Mesendoderm (in vitro differentiated cells): Measurements from ENCODE around the gene CELF5.

Source experiments
- DNase-seq: peaks from one replicate; pipeline ENCODE4 v3.0.0; 2013
- H2AK5ac ChIP-seq: 2 replicates; pipeline ENCODE4 v1.6.1; 2013; ENCODE audit warnings: low read length, inconsistent platforms
- H2BK120ac ChIP-seq: 2 replicates; pipeline ENCODE4 v1.6.1; 2013; ENCODE audit warnings: low read depth, mild to moderate bottlenecking, low read length, moderate library complexity, mixed read lengths
- H2BK15ac ChIP-seq: replicated peaks from 2 replicates; pipeline ENCODE4 v1.6.1; 2013; ENCODE audit warnings: low read depth, mild to moderate bottlenecking, moderate library complexity
- H2BK5ac ChIP-seq: 2 replicates; pipeline ENCODE4 v1.6.1; 2013; ENCODE audit warnings: low read length, inconsistent platforms
- H3K18ac ChIP-seq: 2 replicates; pipeline ENCODE4 v1.6.1; 2013; ENCODE audit warnings: mild to moderate bottlenecking, low read length, mixed read lengths
- H3K23ac ChIP-seq: one replicate; pipeline ENCODE4 v1.6.1; 2013; ENCODE audit warnings: low read length
- H3K27ac ChIP-seq: 2 replicates; pipeline ENCODE4 v1.5.1; 2013; ENCODE audit warnings: low read depth, mild to moderate bottlenecking, inconsistent platforms, low read length, moderate library complexity
- H3K27me3 ChIP-seq: 2 replicates; pipeline ENCODE4 v1.6.1; 2013; ENCODE audit warnings: low read length, control low read depth, mild to moderate bottlenecking, inconsistent platforms; ENCODE audit not compliant: insufficient read depth, poor library complexity
- H3K36me3 ChIP-seq: 2 replicates; pipeline ENCODE4 v1.6.1; 2013; ENCODE audit warnings: low read length, inconsistent platforms; ENCODE audit not compliant: control insufficient read depth, insufficient read depth
- H3K4ac ChIP-seq: one replicate; pipeline ENCODE4 v1.6.1; 2013; ENCODE audit warnings: low read depth, mild to moderate bottlenecking, low read length, moderate library complexity
- H3K4me1 ChIP-seq: 2 replicates; pipeline ENCODE4 v1.6.1; 2013; ENCODE audit warnings: low read depth, low read length, inconsistent platforms; ENCODE audit not compliant: control insufficient read depth
- H3K4me2 ChIP-seq: 2 replicates; pipeline ENCODE4 v1.6.1; 2013; ENCODE audit warnings: low read length
- H3K4me3 ChIP-seq: 2 replicates; pipeline ENCODE4 v1.5.1; 2013; ENCODE audit warnings: mild to moderate bottlenecking, low read length
- H3K56ac ChIP-seq: one replicate; pipeline ENCODE4 v1.6.1; 2013; ENCODE audit warnings: low read length
- H3K79me1 ChIP-seq: 2 replicates; pipeline ENCODE4 v1.6.1; 2013; ENCODE audit warnings: low read length, inconsistent platforms
- H3K79me2 ChIP-seq: 2 replicates; pipeline ENCODE4 v1.6.1; 2013; ENCODE audit warnings: mild to moderate bottlenecking, low read length; ENCODE audit not compliant: control insufficient read depth, insufficient read depth
- H3K9ac ChIP-seq: 2 replicates; pipeline ENCODE4 v1.6.1; 2013; ENCODE audit warnings: low read length, inconsistent platforms
- H4K5ac ChIP-seq: one replicate; pipeline ENCODE4 v1.6.1; 2013; ENCODE audit warnings: low read length
- H4K8ac ChIP-seq: one replicate; pipeline ENCODE4 v1.6.1; 2013; ENCODE audit warnings: low read depth, mild to moderate bottlenecking, control low read depth, low read length, moderate library complexity
- WGBS: extraction: QIAGEN DNeasy Blood & Tissue Kit; methylation state at CpG from one replicate; pipeline ENCODE4 v1.1.7; 2013; ENCODE audit warnings: low lambda C conversion rate, missing lambda C conversion rate; ENCODE audit not compliant: insufficient coverage; ENCODE audit errors: extremely low coverage; 5-methylcytosine and 5-hydroxymethylcytosine counted together

Gene CELF5

GRCh38 chr19:3178973-3179738 lies 45.3 kb upstream of the CELF5 start:
- Histone ChIP-seq H3K27me3 (no peaks in the 10 kb centered on the region), H3K79me2 (no peaks in the 10 kb centered on the region), H2BK120ac (no peak overlapping the region), H3K23ac (no peak overlapping the region), H3K9ac (no peak overlapping the region), H3K56ac (no peak overlapping the region), H3K4me3 (no peak overlapping the region), H3K18ac (no peak overlapping the region), H3K79me1 (no peaks in the 10 kb centered on the region), H3K27ac (no peak overlapping the region), H3K4me2 (no peak overlapping the region), H2AK5ac (no peak overlapping the region), H3K36me3 (no peaks in the 10 kb centered on the region), H2BK5ac (no peak overlapping the region), H3K4ac (no peak overlapping the region), H3K4me1 (no peaks in the 10 kb centered on the region), H4K5ac (no peak overlapping the region), H2BK15ac (no peak overlapping the region), H4K8ac (no peak overlapping the region)
- no CpG with 5 or more reads among the region's 52 CpGs for WGBS
- no peak for DNase-seq

- Histone ChIP-seq H4K8ac (no peak overlapping the region), H3K4me1 (no peaks in the 10 kb centered on the region), H2BK5ac (no peak overlapping the region), H3K4ac (no peak overlapping the region), H2BK15ac (no peak overlapping the region), H3K18ac (no peak overlapping the region), H2BK120ac (no peak overlapping the region), H3K27ac (no peak overlapping the region), H3K4me3 (no peak overlapping the region), H3K4me2 (no peak overlapping the region), H3K56ac (no peak overlapping the region), H3K27me3 (no peaks in the 10 kb centered on the region), H4K5ac (no peak overlapping the region), H3K79me1 (no peaks in the 10 kb centered on the region), H3K9ac (no peak overlapping the region), H2AK5ac (no peak overlapping the region), H3K23ac (no peak overlapping the region), H3K36me3 (no peaks in the 10 kb centered on the region), H3K79me2 (no peaks in the 10 kb centered on the region)
- DNase-seq = no peak
- WGBS = no CpG with 5 or more reads among the region's 31 CpGs
Observed at GRCh38 chr19:3179739-3180293, 44.6 kb upstream of the CELF5 start.

- H3K27me3 ChIP-seq = no peaks in the 10 kb centered on the region
- H3K27ac ChIP-seq = no peak overlapping the region
- H3K79me2 ChIP-seq = peaks cover 30% of the 10 kb centered on the region
- H4K5ac ChIP-seq = no peak overlapping the region
- no peak overlapping the region for H2BK120ac ChIP-seq
- no peak overlapping the region for H3K23ac ChIP-seq
- H2AK5ac ChIP-seq = no peak overlapping the region
- no peaks in the 10 kb centered on the region for H3K36me3 ChIP-seq
- no peak overlapping the region for H3K56ac ChIP-seq
- H3K79me1 ChIP-seq = peaks cover 13% of the 10 kb centered on the region
- no peak overlapping the region for H3K9ac ChIP-seq
- no peak overlapping the region for H3K18ac ChIP-seq
- no peak overlapping the region for H4K8ac ChIP-seq
- H3K4ac ChIP-seq = no peak overlapping the region
- no peak overlapping the region for H2BK15ac ChIP-seq
- no peak overlapping the region for H3K4me2 ChIP-seq
- peaks cover 3% of the 10 kb centered on the region for H3K4me1 ChIP-seq
- no CpG with 5 or more reads among the region's 13 CpGs for WGBS
- no peak for DNase-seq
- H3K4me3 ChIP-seq = no peak overlapping the region
- no peak overlapping the region for H2BK5ac ChIP-seq
Observed at GRCh38 chr19:3183721-3184641, 40.5 kb upstream of the CELF5 start.

- Histone ChIP-seq H2BK120ac (no peak overlapping the region), H3K4me1 (peaks cover 3% of the 10 kb centered on the region), H3K36me3 (no peaks in the 10 kb centered on the region), H3K4me2 (peak overlapping the region; percentile 93), H4K8ac (no peak overlapping the region), H3K9ac (peak overlapping the region; percentile 56), H3K18ac (no peak overlapping the region), H4K5ac (peak overlapping the region; percentile 94), H3K4ac (no peak overlapping the region), H2AK5ac (no peak overlapping the region), H2BK15ac (no peak overlapping the region), H3K56ac (peak overlapping the region; percentile 79), H3K27me3 (no peaks in the 10 kb centered on the region), H3K27ac (no peak overlapping the region), H2BK5ac (no peak overlapping the region), H3K4me3 (peak overlapping the region; percentile 35), H3K79me1 (peaks cover 16% of the 10 kb centered on the region), H3K79me2 (peaks cover 40% of the 10 kb centered on the region), H3K23ac (no peak overlapping the region)
- WGBS = no CpG with 5 or more reads among the region's 14 CpGs
- no peak for DNase-seq
Observed at GRCh38 chr19:3184847-3185460, 39.5 kb upstream of the CELF5 start.

GRCh38 chr19:3185461-3186159 lies 38.9 kb upstream of the CELF5 start, which contains the start of gene NCLN:
TSS of gene NCLN (plus strand) at chr19:3185930. CDS start at chr19:3186031, 101 bp downstream.
- Histone ChIP-seq H3K27me3 (no peaks in the 10 kb centered on the region), H3K79me2 (peaks cover 45% of the 10 kb centered on the region), H2AK5ac (no peak within 1 kb of the TSS), H3K4me1 (peaks cover 3% of the 10 kb centered on the region), H2BK120ac (no peak within 1 kb of the TSS), H3K9ac (peak within 1 kb of the TSS; percentile 96), H3K23ac (no peak within 1 kb of the TSS), H2BK5ac (peak within 1 kb of the TSS; percentile 61), H3K56ac (peak within 1 kb of the TSS; percentile 99), H4K8ac (no peak within 1 kb of the TSS), H3K79me1 (peaks cover 18% of the 10 kb centered on the region), H3K27ac (peak within 1 kb of the TSS; percentile 17), H3K4me3 (peak within 1 kb of the TSS; percentile 92), H4K5ac (peak within 1 kb of the TSS; percentile 94), H3K36me3 (no peaks in the 10 kb centered on the region), H3K18ac (peak within 1 kb of the TSS; percentile 5), H3K4me2 (peak within 1 kb of the TSS; percentile 93), H3K4ac (no peak within 1 kb of the TSS), H2BK15ac (no peak within 1 kb of the TSS)
- WGBS = no CpG with 5 or more reads among the region's 69 CpGs
- DNase-seq = peak; percentile 98
